Liver (tissue), 9 donors: ENCODE results near the gene ENTPD8. TPM values are rescaled to one million over a fixed set of nuclear protein-coding genes. Genes with fewer than 3 reads are reported as not detected.
"Not testable (repeated sequence)": the region's sequence is repeated elsewhere in the genome, so short reads cannot be mapped to it uniquely, and the experiment has no call there.

Experiments used
- DNase-seq: peaks from one replicate; pipeline ENCODE4 v3.0.0-alpha.2; 2017; ENCODE audit warnings: low spot score
- H3K27ac ChIP-seq, 2 donors: one replicate each; pipeline ENCODE4 v1.7.0; 2013; ENCODE audit warnings: inconsistent platforms in 2 of 2, low read length in 2 of 2, control low read depth in 1 of 2, low read depth in 1 of 2, mild to moderate bottlenecking in 1 of 2
- H3K27me3 ChIP-seq, 4 donors: one replicate each; pipeline versions ENCODE4 v1.6.1 to v1.7.0; 2013; ENCODE audit warnings: low read length in 3 of 4, inconsistent platforms in 1 of 4, mild to moderate bottlenecking in 1 of 4, moderate library complexity in 1 of 4; ENCODE audit not compliant: control insufficient read depth in 4 of 4, insufficient read depth in 4 of 4
- H3K36me3 ChIP-seq, 4 donors: one replicate each; pipeline versions ENCODE4 v1.6.1 to v1.7.0; 2013; ENCODE audit warnings: low read length in 3 of 4, mild to moderate bottlenecking in 3 of 4, low read depth in 1 of 4, moderate library complexity in 1 of 4; ENCODE audit not compliant: control insufficient read depth in 4 of 4, insufficient read depth in 3 of 4
- H3K4me1 ChIP-seq, 4 donors: one replicate each; pipeline versions ENCODE4 v1.6.1 to v1.7.0; 2013; ENCODE audit warnings: low read length in 3 of 4, mild to moderate bottlenecking in 3 of 4, moderate library complexity in 1 of 4; ENCODE audit not compliant: control insufficient read depth in 4 of 4, insufficient read depth in 4 of 4
- H3K4me3 ChIP-seq, 3 donors: one replicate each; pipeline versions ENCODE4 v1.6.1 to v1.7.0; 2013; ENCODE audit warnings: low read length in 3 of 3, control low read depth in 1 of 3, low read depth in 1 of 3, mild to moderate bottlenecking in 1 of 3
- H3K9ac ChIP-seq, 2 donors: one replicate each; pipeline ENCODE4 v1.7.0; 2013; ENCODE audit warnings: low read length in 2 of 2, mild to moderate bottlenecking in 2 of 2, moderate library complexity in 2 of 2, control low read depth in 1 of 2, low read depth in 1 of 2
- H3K9me3 ChIP-seq, 4 donors: one replicate each; pipeline versions ENCODE4 v1.6.1 to v1.7.0; 2013; ENCODE audit warnings: low read length in 3 of 4; ENCODE audit not compliant: control insufficient read depth in 4 of 4
- EGR1 ChIP-seq, 2 donors: IDR thresholded peaks; 2 replicates each; pipeline ENCODE4 v1.6.1; 2016 to 2018; ENCODE audit warnings: antibody characterized with exemption in 2 of 2, low read depth in 2 of 2
- FOXA1 ChIP-seq: IDR thresholded peaks from 2 replicates; pipeline ENCODE4 v1.6.1; 2016; ENCODE audit warnings: antibody characterized with exemption
- FOXA2 ChIP-seq: IDR thresholded peaks from 2 replicates; pipeline ENCODE4 v1.6.1; 2016; ENCODE audit warnings: antibody characterized with exemption
- GABPA ChIP-seq, 2 donors: IDR thresholded peaks in 1 of 2; conservative IDR thresholded peaks in 1 of 2; 2 replicates each; pipeline ENCODE4 v1.6.1; 2016; ENCODE audit warnings: antibody characterized with exemption in 2 of 2, mild to moderate bottlenecking in 1 of 2, moderate library complexity in 1 of 2
- HNF4A ChIP-seq, 2 donors: conservative IDR thresholded peaks; 2 replicates each; pipeline ENCODE4 v1.6.1; 2016; ENCODE audit warnings: antibody characterized with exemption in 2 of 2, mild to moderate bottlenecking in 2 of 2
- HNF4G ChIP-seq: IDR thresholded peaks from 2 replicates; pipeline ENCODE4 v1.6.1; 2016; ENCODE audit warnings: antibody characterized with exemption
- NR2F2 ChIP-seq: IDR thresholded peaks from 2 replicates; pipeline ENCODE4 v1.6.1; 2016; ENCODE audit warnings: antibody characterized with exemption
- RAD21 ChIP-seq, 2 donors: IDR thresholded peaks; 2 replicates each; pipeline ENCODE4 v1.6.1; 2016; ENCODE audit warnings: antibody characterized with exemption in 2 of 2, mild to moderate bottlenecking in 2 of 2
- RXRA ChIP-seq, 2 donors: IDR thresholded peaks; 2 replicates each; pipeline ENCODE4 v1.6.1; 2017 to 2018; ENCODE audit warnings: antibody characterized with exemption in 2 of 2, mild to moderate bottlenecking in 1 of 2
- SP1 ChIP-seq: IDR thresholded peaks from 2 replicates; pipeline ENCODE4 v1.6.1; 2018; ENCODE audit warnings: antibody characterized with exemption, mild to moderate bottlenecking
- TAF1 ChIP-seq: conservative IDR thresholded peaks from 2 replicates; pipeline ENCODE4 v1.6.1; 2016; ENCODE audit warnings: antibody characterized with exemption, mild to moderate bottlenecking
- YY1 ChIP-seq: IDR thresholded peaks from 2 replicates; pipeline ENCODE4 v1.6.1; 2016; ENCODE audit warnings: antibody characterized with exemption, mild to moderate bottlenecking
- WGBS: extraction: QIAGEN DNeasy Blood & Tissue Kit; methylation state at CpG from one replicate; pipeline ENCODE4 v1.1.7; 2013; 5-methylcytosine and 5-hydroxymethylcytosine counted together
- polyA plus RNA-seq, 2 donors: library from polyadenylated mRNA; stranded (reverse) in 1 of 2; unstranded in 1 of 2; fragments of 200-250 nt in 1 of 2; fragments of >200 nt in 1 of 2; fragmentation: Nextera tagmentation in 1 of 2; extraction: Ambion mirVana in 1 of 2; gene quantifications; one replicate each; pipeline versions ENCODE4 v1.2.1 to v1.2.3, GENCODE V29; 2013 to 2015
- total RNA-seq, 2 donors: library from RNA; depleted of rRNA; stranded (reverse); fragments of >200 nt; gene quantifications; one replicate each; pipeline ENCODE4 v1.2.3, GENCODE V29; 2014
- TF ChIP-seq, protein P1 (sequence below): IDR thresholded peaks from 2 replicates; pipeline ENCODE4 v1.6.1; 2016; ENCODE audit warnings: antibody characterized with exemption, mild to moderate bottlenecking
- TF ChIP-seq, protein P2 (sequence below): IDR thresholded peaks from 2 replicates; pipeline ENCODE4 v1.6.1; 2016; ENCODE audit warnings: antibody characterized with exemption
- TF ChIP-seq, protein P3 (sequence below): IDR thresholded peaks from 2 replicates; pipeline ENCODE4 v1.6.1; 2016; ENCODE audit warnings: antibody characterized with exemption
- donor health status: healthy.
- donor health status: healthy.
- donor health status: healthy.
- donor health status: healthy.
- donor health status: healthy.

The ENTPD8 gene
- total and polyA plus RNA-seq, 4 donors, result 1.6 to 6.2 (median 4.9) TPM

DNA sequence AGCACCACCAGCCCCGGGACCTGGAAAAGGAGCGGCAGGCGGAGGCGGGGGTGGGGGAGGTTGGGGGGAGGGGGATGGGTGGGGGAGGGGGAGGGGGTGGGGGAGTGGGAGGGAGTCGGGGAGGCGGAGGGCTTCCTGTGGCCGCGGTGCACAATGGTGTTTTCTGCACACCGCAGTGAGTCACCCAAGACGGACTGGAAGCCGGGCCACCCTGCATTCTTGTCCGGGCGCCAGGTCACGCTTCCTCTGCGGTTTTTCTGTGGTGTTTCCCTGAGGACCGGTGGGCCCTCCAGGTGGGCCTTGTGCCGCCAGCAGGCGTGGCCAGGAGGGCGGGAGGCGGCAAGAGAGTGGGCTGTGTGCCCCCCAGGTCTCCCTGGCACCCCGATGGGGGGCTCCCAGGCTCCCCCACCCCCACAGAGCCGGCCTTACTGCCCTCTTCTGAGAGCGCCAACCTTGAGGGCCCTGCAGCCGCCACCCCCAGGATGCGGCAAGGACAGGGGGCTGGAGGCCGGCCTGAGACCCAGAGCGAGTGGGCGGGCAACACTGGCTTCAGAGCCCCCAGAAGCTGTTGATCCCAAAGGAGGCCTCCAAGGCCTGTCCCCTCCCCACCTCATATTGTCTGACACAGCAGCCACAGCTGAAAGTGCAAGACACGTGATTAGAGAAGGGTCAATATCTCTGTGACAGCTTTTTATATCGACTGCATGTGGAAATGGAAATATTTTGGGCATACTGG is 29.3 kb downstream of the ENTPD8 start:
- H3K9me3 ChIP-seq, result no peaks in the 10 kb centered on the region
- no peak for DNase-seq
- no peak overlapping the region for H3K4me3 ChIP-seq
- 65% methylated on average over 30 of the region's 30 CpGs for WGBS
- no peak for TF ChIP-seq SP1
- peaks cover 4 to 7% (median 5%) of the 10 kb centered on the region in 4 donors for H3K4me1 ChIP-seq
- no peaks in the 10 kb centered on the region for H3K36me3 ChIP-seq
- H3K9ac ChIP-seq, result no peak overlapping the region
- H3K27ac ChIP-seq, result peak overlapping the region; percentile 43 to 67
- no peaks in the 10 kb centered on the region for H3K27me3 ChIP-seq

DNA sequence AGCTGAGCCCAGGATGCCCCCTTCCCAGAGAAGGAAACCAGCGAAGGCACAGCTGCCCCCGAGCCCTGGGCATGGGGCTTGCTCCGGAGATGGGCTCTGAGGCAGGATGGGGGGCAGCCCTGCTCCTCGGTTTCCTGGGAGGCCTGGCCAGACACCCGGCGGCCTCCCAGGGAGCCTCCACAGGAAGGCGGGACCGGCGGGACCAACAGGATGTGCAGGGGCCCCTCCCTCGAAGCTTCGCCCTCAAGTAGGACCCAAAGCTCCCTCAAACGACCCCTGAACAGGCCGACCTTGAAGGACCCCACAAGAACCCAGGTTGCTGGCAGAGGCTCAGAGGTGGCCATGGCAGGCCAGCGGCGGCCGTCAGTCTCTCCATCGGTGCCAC is 29.9 kb downstream of the ENTPD8 start:
- H3K27ac ChIP-seq, result no peak overlapping the region
- DNase-seq, result no peak
- peaks cover 5 to 10% (median 6%) of the 10 kb centered on the region in 4 donors for H3K4me1 ChIP-seq
- no peaks in the 10 kb centered on the region for H3K36me3 ChIP-seq
- no peaks in the 10 kb centered on the region for H3K9me3 ChIP-seq
- H3K9ac ChIP-seq, result no peak overlapping the region
- TF ChIP-seq NR2F2 (no peak), RAD21 (IDR thresholded peaks at IDR 0.05) (no peak), SP1 (no peak), HNF4G (no peak), FOXA1 (no peak)
- TF ChIP-seq, protein P1, sequence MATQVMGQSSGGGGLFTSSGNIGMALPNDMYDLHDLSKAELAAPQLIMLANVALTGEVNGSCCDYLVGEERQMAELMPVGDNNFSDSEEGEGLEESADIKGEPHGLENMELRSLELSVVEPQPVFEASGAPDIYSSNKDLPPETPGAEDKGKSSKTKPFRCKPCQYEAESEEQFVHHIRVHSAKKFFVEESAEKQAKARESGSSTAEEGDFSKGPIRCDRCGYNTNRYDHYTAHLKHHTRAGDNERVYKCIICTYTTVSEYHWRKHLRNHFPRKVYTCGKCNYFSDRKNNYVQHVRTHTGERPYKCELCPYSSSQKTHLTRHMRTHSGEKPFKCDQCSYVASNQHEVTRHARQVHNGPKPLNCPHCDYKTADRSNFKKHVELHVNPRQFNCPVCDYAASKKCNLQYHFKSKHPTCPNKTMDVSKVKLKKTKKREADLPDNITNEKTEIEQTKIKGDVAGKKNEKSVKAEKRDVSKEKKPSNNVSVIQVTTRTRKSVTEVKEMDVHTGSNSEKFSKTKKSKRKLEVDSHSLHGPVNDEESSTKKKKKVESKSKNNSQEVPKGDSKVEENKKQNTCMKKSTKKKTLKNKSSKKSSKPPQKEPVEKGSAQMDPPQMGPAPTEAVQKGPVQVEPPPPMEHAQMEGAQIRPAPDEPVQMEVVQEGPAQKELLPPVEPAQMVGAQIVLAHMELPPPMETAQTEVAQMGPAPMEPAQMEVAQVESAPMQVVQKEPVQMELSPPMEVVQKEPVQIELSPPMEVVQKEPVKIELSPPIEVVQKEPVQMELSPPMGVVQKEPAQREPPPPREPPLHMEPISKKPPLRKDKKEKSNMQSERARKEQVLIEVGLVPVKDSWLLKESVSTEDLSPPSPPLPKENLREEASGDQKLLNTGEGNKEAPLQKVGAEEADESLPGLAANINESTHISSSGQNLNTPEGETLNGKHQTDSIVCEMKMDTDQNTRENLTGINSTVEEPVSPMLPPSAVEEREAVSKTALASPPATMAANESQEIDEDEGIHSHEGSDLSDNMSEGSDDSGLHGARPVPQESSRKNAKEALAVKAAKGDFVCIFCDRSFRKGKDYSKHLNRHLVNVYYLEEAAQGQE, result no peak
- no peak overlapping the region for H3K4me3 ChIP-seq
- WGBS, result 67% methylated on average over 17 of the region's 17 CpGs
- H3K27me3 ChIP-seq, result no peaks in the 10 kb centered on the region

DNA sequence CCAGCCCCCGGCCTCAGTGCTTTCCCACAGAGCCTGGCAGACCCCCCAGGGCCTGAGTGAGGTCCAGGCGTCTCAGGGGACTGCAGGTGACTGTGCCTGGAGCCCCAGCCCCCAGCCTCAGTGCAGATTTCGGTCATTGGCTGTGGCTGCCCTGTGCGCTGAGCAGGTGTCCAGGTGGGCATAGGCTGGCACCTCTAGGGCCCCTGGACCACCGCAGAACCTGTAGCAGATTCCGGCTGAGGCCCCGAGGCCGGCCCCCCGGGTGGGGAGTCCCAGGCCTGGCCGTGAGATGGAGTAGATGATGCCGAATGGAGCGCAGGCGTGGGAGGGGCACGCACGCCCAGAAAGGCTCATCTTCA is 30.3 kb downstream of the ENTPD8 start:
- H3K27ac ChIP-seq, result no peak overlapping the region
- H3K36me3 ChIP-seq, result no peaks in the 10 kb centered on the region
- no peaks in the 10 kb centered on the region for H3K27me3 ChIP-seq
- no peak for DNase-seq
- H3K9me3 ChIP-seq, result no peaks in the 10 kb centered on the region
- H3K9ac ChIP-seq, result no peak overlapping the region
- H3K4me3 ChIP-seq, result no peak overlapping the region
- TF ChIP-seq RXRA (IDR thresholded peaks at IDR 0.05), result no peak
- TF ChIP-seq, protein P2, sequence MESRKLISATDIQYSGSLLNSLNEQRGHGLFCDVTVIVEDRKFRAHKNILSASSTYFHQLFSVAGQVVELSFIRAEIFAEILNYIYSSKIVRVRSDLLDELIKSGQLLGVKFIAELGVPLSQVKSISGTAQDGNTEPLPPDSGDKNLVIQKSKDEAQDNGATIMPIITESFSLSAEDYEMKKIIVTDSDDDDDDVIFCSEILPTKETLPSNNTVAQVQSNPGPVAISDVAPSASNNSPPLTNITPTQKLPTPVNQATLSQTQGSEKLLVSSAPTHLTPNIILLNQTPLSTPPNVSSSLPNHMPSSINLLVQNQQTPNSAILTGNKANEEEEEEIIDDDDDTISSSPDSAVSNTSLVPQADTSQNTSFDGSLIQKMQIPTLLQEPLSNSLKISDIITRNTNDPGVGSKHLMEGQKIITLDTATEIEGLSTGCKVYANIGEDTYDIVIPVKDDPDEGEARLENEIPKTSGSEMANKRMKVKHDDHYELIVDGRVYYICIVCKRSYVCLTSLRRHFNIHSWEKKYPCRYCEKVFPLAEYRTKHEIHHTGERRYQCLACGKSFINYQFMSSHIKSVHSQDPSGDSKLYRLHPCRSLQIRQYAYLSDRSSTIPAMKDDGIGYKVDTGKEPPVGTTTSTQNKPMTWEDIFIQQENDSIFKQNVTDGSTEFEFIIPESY, result no peak
- TF ChIP-seq HNF4A (conservative IDR thresholded peaks at IDR 0.05), result no peak
- no peak for TF ChIP-seq TAF1
- no peak for TF ChIP-seq YY1
- TF ChIP-seq EGR1 (IDR thresholded peaks at IDR 0.05; ENCODE audit: low read depth in 2 of 2), result no peak
- no peak for TF ChIP-seq FOXA2
- TF ChIP-seq, protein P3, sequence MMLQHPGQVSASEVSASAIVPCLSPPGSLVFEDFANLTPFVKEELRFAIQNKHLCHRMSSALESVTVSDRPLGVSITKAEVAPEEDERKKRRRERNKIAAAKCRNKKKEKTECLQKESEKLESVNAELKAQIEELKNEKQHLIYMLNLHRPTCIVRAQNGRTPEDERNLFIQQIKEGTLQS, result no peak
- no peak for TF ChIP-seq HNF4G
- TF ChIP-seq FOXA1, result no peak
- TF ChIP-seq GABPA (IDR thresholded peaks at IDR 0.05 in 1 of 2, conservative IDR thresholded peaks at IDR 0.05 in 1 of 2), result no peak
- peaks cover 5 to 10% (median 6%) of the 10 kb centered on the region in 4 donors for H3K4me1 ChIP-seq
- WGBS, result 90% methylated on average over 15 of the region's 15 CpGs

DNA sequence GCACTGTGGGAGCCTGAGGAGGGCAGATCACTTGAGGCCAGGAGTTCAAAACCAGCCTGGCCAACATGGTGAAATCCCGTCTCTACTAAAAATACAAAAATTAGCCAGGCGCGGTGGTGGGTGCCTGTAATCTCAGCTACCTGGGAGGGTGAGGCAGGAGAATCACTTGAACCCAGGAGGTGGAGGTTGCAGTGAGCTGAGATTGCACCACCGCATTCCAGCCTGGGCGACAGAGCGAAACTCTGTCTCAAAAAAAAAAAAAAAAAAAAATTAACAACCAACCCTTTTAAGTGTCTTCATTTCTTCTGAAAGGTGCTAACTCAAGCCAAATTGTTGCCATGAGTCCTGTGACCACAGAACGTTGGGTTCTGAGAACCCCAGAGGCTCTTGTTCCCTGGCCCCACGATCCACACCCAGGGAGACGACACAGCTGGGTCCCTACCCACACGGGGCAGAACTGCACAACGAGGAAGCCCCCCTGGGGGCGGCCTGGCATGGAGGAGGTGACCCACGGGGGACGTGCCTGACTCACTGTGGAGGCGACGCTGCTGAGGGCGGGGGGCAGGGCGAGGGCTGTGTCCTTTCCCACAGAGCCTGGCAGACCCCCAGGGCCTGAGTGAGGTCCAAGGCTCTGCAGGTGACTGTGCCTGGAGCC is 30.8 kb downstream of the ENTPD8 start:
- not testable (repeated sequence) for H3K9me3 ChIP-seq, H3K9ac ChIP-seq, DNase-seq, H3K36me3 ChIP-seq, H3K27ac ChIP-seq, H3K27me3 ChIP-seq, H3K4me3 ChIP-seq
- H3K4me1 ChIP-seq, result peaks cover 5 to 10% (median 6%) of the 10 kb centered on the region in 4 donors
- 87% methylated on average over 18 of the region's 18 CpGs for WGBS
